PFSK-1 (cell line): ENCODE measurements around the gene EXOC4.

Source experiments
- FOXP2 ChIP-seq: optimal IDR thresholded peaks from 2 replicates; pipeline ENCODE3; 2011; ENCODE audit warnings: borderline replicate concordance, control low read depth, inconsistent platforms; ENCODE audit not compliant: insufficient read depth; ENCODE audit errors: extremely low read length, extremely low read depth
- POLR2AphosphoS5 ChIP-seq: IDR thresholded peaks from 2 replicates; pipeline ENCODE4 v1.6.1; 2012; ENCODE audit warnings: low read depth, mild to moderate bottlenecking, control low read depth, low read length, moderate library complexity
- REST ChIP-seq, 2 experiments: IDR thresholded peaks; 2 replicates each; pipeline versions ENCODE4 v1.6.1 to v1.8.0; 2011 to 2012; ENCODE audit warnings: low read depth in 2 of 2, low read length in 2 of 2, control low read depth in 1 of 2, inconsistent platforms in 1 of 2, mild to moderate bottlenecking in 1 of 2, moderate library complexity in 1 of 2; ENCODE audit not compliant: insufficient read depth in 1 of 2
- SIN3A ChIP-seq: IDR thresholded peaks from 2 replicates; pipeline ENCODE4 v1.6.1; 2012; ENCODE audit warnings: mild to moderate bottlenecking, low read length, moderate library complexity, borderline replicate concordance; ENCODE audit not compliant: insufficient read depth
- TAF1 ChIP-seq: IDR thresholded peaks from 2 replicates; pipeline ENCODE4 v1.6.1; 2012; ENCODE audit warnings: low read length, control low read depth, borderline replicate concordance; ENCODE audit not compliant: insufficient read depth

EXOC4 gene

DNA sequence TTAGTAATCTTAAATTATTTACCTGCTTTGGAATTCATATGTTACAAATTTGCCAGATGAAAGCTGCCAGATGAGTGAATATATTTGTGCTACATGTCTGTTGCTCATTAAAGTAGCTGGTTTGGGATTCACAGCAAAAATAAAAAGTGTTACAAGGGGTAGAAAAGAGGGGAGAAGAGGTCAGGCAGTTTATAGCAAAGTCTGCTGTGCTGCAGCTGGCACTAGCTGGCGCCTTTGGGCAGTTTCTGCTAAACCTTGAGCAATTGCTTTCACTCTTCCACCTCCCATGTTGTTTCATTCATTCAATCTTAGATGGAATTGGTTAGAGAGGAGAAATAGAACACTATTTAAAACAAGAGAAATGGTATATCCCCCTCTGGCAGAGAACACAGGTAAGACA is 470.2 kb downstream of the EXOC4 start:
- no peak for TF ChIP-seq POLR2AphosphoS5
- TF ChIP-seq TAF1: no peak
- no peak for TF ChIP-seq REST (IDR thresholded peaks at IDR 0.05; ENCODE audit: insufficient read depth in 1 of 2, low read depth in 2 of 2, low read length in 2 of 2)

DNA sequence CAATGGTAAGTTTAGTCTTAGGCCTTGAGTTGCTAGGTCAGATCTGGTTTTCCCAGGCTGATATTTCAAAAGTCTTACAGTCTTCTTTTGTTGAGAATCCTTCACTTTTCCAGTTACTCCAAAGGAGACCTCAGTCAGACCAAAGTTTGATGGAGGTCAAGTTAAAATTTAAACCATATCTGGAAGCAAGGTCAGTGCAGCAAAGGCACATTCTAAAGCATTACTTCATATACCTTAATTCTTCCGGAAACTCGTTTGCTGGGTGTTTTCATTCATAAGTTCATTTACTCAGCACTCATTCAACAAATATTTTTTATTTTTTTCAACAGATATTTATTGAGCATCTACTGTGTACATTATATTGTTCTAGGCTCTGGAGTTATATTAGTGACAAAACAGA is 471.3 kb downstream of the EXOC4 start:
- TF ChIP-seq SIN3A: no peak
- no peak for TF ChIP-seq POLR2AphosphoS5
- no peak for TF ChIP-seq REST (IDR thresholded peaks at IDR 0.05; ENCODE audit: insufficient read depth in 1 of 2, low read depth in 2 of 2, low read length in 2 of 2)
- TF ChIP-seq FOXP2: no peak
- no peak for TF ChIP-seq TAF1

DNA sequence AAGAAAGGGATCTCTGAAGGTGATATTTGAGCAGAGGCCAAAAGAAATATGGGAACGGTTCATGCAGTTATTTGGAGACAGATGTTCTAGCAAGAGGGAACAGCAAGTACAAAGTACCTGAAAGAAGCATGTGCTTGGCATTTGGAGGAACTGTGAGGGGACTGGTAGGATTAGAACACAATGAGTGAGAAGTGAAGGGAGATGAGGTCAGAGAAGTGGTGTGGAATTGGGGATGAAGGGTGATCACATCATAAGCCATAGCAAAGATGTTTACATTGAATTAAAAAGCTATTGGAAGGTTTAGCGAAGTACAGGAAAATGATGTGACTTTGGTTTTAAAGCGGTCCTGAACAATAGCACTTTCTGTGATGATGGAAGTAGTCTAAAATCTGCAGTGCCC is 471.8 kb downstream of the EXOC4 start:
- TF ChIP-seq POLR2AphosphoS5 (no peak), REST (IDR thresholded peaks at IDR 0.05; ENCODE audit: insufficient read depth in 1 of 2, low read depth in 2 of 2, low read length in 2 of 2) (no peak), TAF1 (no peak), FOXP2 (no peak), SIN3A (no peak)

GRCh38 chr7:133727476-133728214 is 474.8 kb downstream of the EXOC4 start:
- TF ChIP-seq POLR2AphosphoS5 (no peak), SIN3A (no peak), FOXP2 (no peak), REST (IDR thresholded peaks at IDR 0.05; ENCODE audit: insufficient read depth in 1 of 2, low read depth in 2 of 2, low read length in 2 of 2) (no peak)

- TF ChIP-seq REST (IDR thresholded peaks at IDR 0.05; ENCODE audit: insufficient read depth in 1 of 2, low read depth in 2 of 2, low read length in 2 of 2): no peak
- no peak for TF ChIP-seq FOXP2
- no peak for TF ChIP-seq TAF1
- no peak for TF ChIP-seq POLR2AphosphoS5
- TF ChIP-seq SIN3A: no peak
These were observed 477.5 kb downstream of the EXOC4 start for GRCh38 chr7:133730360-133730759.
